Measurements from ENCODE around the gene GLMP.
A peak's percentile ranks its signal among the peaks of the same experiment; 100 is the strongest.

GLMP gene

GRCh38 chr1:156303241-156303640 lies 7.8 kb upstream of the GLMP start:
- TF ChIP-seq, protein P1, sequence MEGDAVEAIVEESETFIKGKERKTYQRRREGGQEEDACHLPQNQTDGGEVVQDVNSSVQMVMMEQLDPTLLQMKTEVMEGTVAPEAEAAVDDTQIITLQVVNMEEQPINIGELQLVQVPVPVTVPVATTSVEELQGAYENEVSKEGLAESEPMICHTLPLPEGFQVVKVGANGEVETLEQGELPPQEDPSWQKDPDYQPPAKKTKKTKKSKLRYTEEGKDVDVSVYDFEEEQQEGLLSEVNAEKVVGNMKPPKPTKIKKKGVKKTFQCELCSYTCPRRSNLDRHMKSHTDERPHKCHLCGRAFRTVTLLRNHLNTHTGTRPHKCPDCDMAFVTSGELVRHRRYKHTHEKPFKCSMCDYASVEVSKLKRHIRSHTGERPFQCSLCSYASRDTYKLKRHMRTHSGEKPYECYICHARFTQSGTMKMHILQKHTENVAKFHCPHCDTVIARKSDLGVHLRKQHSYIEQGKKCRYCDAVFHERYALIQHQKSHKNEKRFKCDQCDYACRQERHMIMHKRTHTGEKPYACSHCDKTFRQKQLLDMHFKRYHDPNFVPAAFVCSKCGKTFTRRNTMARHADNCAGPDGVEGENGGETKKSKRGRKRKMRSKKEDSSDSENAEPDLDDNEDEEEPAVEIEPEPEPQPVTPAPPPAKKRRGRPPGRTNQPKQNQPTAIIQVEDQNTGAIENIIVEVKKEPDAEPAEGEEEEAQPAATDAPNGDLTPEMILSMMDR (IDR thresholded peaks at IDR 0.05), result no peak
- no peak for DNase-seq (ENCODE audit: low spot score)
- H3K27ac ChIP-seq, result no peak overlapping the region
- H3K4me3 ChIP-seq, result no peak overlapping the region

- no peak within 1 kb of the TSS for H3K4me3 ChIP-seq
- H3K27ac ChIP-seq, result no peak within 1 kb of the TSS
- DNase-seq (ENCODE audit: low spot score), result no peak
- TF ChIP-seq, protein P1 (IDR thresholded peaks at IDR 0.05), result no peak
Observed at GRCh38 chr1:156298852-156299357, 3.4 kb upstream of the GLMP start, which contains the start of gene VHLL. Gene VHLL, minus strand, starts transcription at chr1:156299307. Its CDS starts 118 bp downstream, at chr1:156299189.

- TF ChIP-seq, protein P1 (IDR thresholded peaks at IDR 0.05), result no peak
- Histone ChIP-seq H3K4me3 (no peak overlapping the region), H3K27ac (no peak overlapping the region)
- no peak for DNase-seq (ENCODE audit: low spot score)
Observed at GRCh38 chr1:156293895-156294294, 1.6 kb downstream of the GLMP start.

- Histone ChIP-seq H3K27ac (no peak overlapping the region), H3K4me3 (no peak overlapping the region)
- no peak for DNase-seq (ENCODE audit: low spot score)
- TF ChIP-seq, protein P1 (IDR thresholded peaks at IDR 0.05), result no peak
Observed at GRCh38 chr1:156293098-156293434, 2.4 kb downstream of the GLMP start.

DNA sequence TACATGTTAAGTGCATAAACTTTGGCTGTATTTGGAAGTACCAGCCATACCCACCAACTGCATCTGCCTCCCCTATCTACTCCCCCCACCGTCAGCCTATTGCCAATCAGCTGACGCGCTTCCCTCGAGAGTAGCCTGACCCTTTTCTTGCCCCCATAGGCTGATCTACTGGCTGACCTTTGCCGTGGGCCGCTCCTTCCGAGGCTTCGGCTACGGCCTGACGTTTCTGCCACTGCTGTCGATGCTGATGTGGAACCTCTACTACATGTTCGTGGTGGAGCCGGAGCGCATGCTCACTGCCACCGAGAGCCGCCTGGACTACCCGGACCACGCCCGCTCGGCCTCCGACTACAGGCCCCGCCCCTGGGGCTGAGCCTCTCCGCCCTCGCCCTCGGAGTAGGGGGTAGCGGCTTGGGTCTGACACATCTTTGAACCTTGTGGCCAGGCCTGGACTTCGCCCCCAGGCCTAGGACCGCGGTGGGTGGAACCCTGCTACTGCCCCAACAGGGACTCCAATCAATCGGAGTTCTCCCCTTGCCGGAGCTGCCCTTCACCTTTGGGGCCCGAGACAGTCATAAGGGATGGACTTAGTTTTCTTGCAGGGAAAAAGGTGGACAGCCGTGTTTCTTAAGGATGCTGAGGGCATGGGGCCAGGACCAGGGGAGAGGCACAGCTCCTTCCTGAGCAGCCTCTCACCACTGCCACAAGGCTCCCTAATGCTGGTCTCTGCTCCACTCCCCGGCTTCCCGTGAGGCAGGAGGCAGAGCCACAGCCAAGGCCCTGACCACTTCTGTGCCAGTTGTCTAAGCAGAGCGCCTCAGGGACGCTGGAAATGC lies 4.0 kb downstream of the GLMP start:
- Histone ChIP-seq H3K27ac (peak overlapping the region; percentile 57 to 93), H3K4me3 (peak overlapping the region; percentile 71)
- peak; percentile 94 for DNase-seq (ENCODE audit: low spot score)
- TF ChIP-seq, protein P1 (IDR thresholded peaks at IDR 0.05), result no peak

GRCh38 chr1:156289857-156290256 lies 5.6 kb downstream of the GLMP start:
- no peak for DNase-seq (ENCODE audit: low spot score)
- H3K27ac ChIP-seq, result no peak overlapping the region
- TF ChIP-seq, protein P1 (IDR thresholded peaks at IDR 0.05), result no peak
- no peak overlapping the region for H3K4me3 ChIP-seq

GRCh38 chr1:156286061-156286460 lies 9.4 kb downstream of the GLMP start:
- TF ChIP-seq, protein P1 (IDR thresholded peaks at IDR 0.05), result no peak
- DNase-seq (ENCODE audit: low spot score), result no peak
- Histone ChIP-seq H3K27ac (no peak overlapping the region), H3K4me3 (no peak overlapping the region)

Data from coronary artery (tissue), 2 donors.